OCI-LY3 (cell line): Measurements from ENCODE around the gene SH3BP5L.

Experiments used
- EZH2phosphoT487 ChIP-seq: fragments of 200-600 bp; shearing (Covaris generic); IDR thresholded peaks from 2 replicates; pipeline ENCODE4 v1.6.1; 2018; ENCODE audit warnings: antibody characterized with exemption, mixed run types, low read depth
- TF ChIP-seq, protein P1 (sequence below): fragments of 200-600, 300-600 bp; sonication (generic); IDR thresholded peaks from 2 replicates; pipeline ENCODE4 v1.5.1; 2014; ENCODE audit warnings: antibody characterized with exemption, low read length, low read depth

DNA sequence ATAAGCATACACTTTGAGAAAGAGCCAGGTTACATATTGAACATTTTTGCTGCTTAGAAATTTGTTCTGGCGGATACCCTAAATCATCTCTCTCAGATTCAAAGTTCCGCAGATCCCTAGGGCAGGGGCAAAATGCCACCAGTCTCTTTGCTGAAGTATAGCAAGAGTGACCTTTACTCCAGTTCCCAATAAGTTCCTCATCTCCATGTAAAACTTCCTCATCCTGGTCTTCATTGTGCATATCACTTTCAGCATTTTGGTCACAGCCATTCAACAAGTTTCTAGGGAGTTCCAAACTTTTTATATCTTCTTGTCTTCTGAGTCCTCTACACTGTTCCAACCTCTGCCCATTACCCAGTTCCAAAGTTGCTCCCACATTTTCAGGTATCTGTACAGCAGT, 46.8 kb downstream of the SH3BP5L start:
- TF ChIP-seq, protein P1, sequence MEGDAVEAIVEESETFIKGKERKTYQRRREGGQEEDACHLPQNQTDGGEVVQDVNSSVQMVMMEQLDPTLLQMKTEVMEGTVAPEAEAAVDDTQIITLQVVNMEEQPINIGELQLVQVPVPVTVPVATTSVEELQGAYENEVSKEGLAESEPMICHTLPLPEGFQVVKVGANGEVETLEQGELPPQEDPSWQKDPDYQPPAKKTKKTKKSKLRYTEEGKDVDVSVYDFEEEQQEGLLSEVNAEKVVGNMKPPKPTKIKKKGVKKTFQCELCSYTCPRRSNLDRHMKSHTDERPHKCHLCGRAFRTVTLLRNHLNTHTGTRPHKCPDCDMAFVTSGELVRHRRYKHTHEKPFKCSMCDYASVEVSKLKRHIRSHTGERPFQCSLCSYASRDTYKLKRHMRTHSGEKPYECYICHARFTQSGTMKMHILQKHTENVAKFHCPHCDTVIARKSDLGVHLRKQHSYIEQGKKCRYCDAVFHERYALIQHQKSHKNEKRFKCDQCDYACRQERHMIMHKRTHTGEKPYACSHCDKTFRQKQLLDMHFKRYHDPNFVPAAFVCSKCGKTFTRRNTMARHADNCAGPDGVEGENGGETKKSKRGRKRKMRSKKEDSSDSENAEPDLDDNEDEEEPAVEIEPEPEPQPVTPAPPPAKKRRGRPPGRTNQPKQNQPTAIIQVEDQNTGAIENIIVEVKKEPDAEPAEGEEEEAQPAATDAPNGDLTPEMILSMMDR: no peak
- TF ChIP-seq EZH2phosphoT487: no peak
